Body of pancreas (tissue), 4 donors: ENCODE results near the gene PNMA6E.

Experiments
- POLR2A ChIP-seq, 3 donors: fragments of 450-650 bp; IDR thresholded peaks; one replicate each; pipeline ENCODE4 v1.6.1; 2016; ENCODE audit warnings: antibody characterized with exemption in 3 of 3, mild to moderate bottlenecking in 2 of 3
- TF ChIP-seq, protein P1 (sequence below), 7 experiments: fragments of 450-650 bp in 4 of 7; fragments of 200-600 bp in 3 of 7; sonication (generic) in 3 of 7; IDR thresholded peaks; one replicate each; pipeline ENCODE4 v1.5.1; 2016 to 2019; ENCODE audit warnings: antibody characterized with exemption in 7 of 7

- TF ChIP-seq, protein P1, sequence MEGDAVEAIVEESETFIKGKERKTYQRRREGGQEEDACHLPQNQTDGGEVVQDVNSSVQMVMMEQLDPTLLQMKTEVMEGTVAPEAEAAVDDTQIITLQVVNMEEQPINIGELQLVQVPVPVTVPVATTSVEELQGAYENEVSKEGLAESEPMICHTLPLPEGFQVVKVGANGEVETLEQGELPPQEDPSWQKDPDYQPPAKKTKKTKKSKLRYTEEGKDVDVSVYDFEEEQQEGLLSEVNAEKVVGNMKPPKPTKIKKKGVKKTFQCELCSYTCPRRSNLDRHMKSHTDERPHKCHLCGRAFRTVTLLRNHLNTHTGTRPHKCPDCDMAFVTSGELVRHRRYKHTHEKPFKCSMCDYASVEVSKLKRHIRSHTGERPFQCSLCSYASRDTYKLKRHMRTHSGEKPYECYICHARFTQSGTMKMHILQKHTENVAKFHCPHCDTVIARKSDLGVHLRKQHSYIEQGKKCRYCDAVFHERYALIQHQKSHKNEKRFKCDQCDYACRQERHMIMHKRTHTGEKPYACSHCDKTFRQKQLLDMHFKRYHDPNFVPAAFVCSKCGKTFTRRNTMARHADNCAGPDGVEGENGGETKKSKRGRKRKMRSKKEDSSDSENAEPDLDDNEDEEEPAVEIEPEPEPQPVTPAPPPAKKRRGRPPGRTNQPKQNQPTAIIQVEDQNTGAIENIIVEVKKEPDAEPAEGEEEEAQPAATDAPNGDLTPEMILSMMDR (IDR thresholded peaks at IDR 0.05): no peak
- TF ChIP-seq POLR2A (IDR thresholded peaks at IDR 0.05): no peak
Observed at GRCh38 chrX:153394612-153395011, 6.5 kb downstream of the PNMA6E start.
